HepG2 (cell line): ENCODE measurements around the gene PRRT1. TPM values are rescaled to one million over a fixed set of nuclear protein-coding genes. Genes with fewer than 3 reads are reported as not detected.

Experiments
- ATAC-seq: fragments of 200-7000 bp; cut with Tn5 transposase; 3 replicates; pipeline ENCODE4 v1.9.1; 2020; ENCODE audit warnings: mild to moderate bottlenecking, moderate library complexity
- BruUV-seq: library from RNA; stranded (reverse); fragments of 400-500 nt; replicated peaks from 2 replicates; lab custom pipeline; 2021; lab: Mats Ljungman, UMichigan
- CTCF ChIA-PET: fragments of 300-600 bp; formaldehyde crosslinking; extraction: SDS; loops from one replicate; lab custom pipeline; 2021; ENCODE audit warnings: low total read pairs, inconsistent platforms, low intra/inter-chr PET ratio; lab: Yijun Ruan, JAX
- POLR2A ChIA-PET: fragments of 350-600 bp; sonication (Branson Sonifier 250); formaldehyde crosslinking; loops from one replicate; lab custom pipeline; 2020; ENCODE audit warnings: antibody characterized with exemption, inconsistent platforms; lab: Yijun Ruan, JAX
- DNase-seq: peaks from one replicate; pipeline ENCODE4 v3.0.0-alpha.2; 2015; ENCODE audit warnings: low spot score
- FAIRE-seq: peaks from 3 replicates; lab custom pipeline; 2011; peaks lifted over from hg19 to GRCh38; lab: Jason Lieb, UNC
- H2AFZ ChIP-seq: one replicate; pipeline ENCODE4 v1.6.1; 2011; ENCODE audit warnings: low read length, inconsistent platforms
- H3K27ac ChIP-seq: fragments of 300-600 bp; 3 replicates; pipeline ENCODE4 v1.8.0; 2011; ENCODE audit warnings: mixed run types, mild to moderate bottlenecking, mixed read lengths, low read length, inconsistent platforms; ENCODE audit not compliant: insufficient read depth; ENCODE audit errors: extremely low read length
- H3K27me3 ChIP-seq, 2 experiments: fragments of 200-600 bp in 1 of 2; 2 replicates in 1 of 2; 3 replicates in 1 of 2; pipeline versions ENCODE4 v1.6.0 to v1.8.0; 2011; ENCODE audit warnings: low read length in 2 of 2, mild to moderate bottlenecking in 2 of 2, moderate library complexity in 2 of 2, inconsistent platforms in 1 of 2; ENCODE audit not compliant: insufficient read depth in 2 of 2, control insufficient read depth in 1 of 2
- H3K36me3 ChIP-seq, 2 experiments: fragments of 200-600 bp in 1 of 2; replicated peaks in 1 of 2; 2 replicates in 1 of 2; 3 replicates in 1 of 2; pipeline versions ENCODE4 v1.5.1 to v1.8.0; 2011; ENCODE audit warnings: low read length in 2 of 2, inconsistent platforms in 1 of 2; ENCODE audit not compliant: insufficient read depth in 2 of 2, control insufficient read depth in 1 of 2
- H3K4me1 ChIP-seq: 2 replicates; pipeline ENCODE4 v1.5.1; 2012; ENCODE audit warnings: low read length, inconsistent platforms; ENCODE audit not compliant: insufficient read depth
- H3K4me2 ChIP-seq: 2 replicates; pipeline ENCODE4 v1.6.0; 2011; ENCODE audit warnings: low read depth, low read length, inconsistent platforms
- H3K4me3 ChIP-seq, 3 experiments: fragments of 200-600 bp in 1 of 3; sonication (generic), shearing (Covaris generic) in 1 of 3; replicated peaks in 1 of 3; 2 replicates each; pipeline ENCODE4 v1.5.1; 2011 to 2016; ENCODE audit warnings: low read length in 3 of 3, inconsistent platforms in 2 of 3, low read depth in 2 of 3, mild to moderate bottlenecking in 2 of 3, control low read depth in 1 of 3, mixed read lengths in 1 of 3; ENCODE audit not compliant: insufficient read depth in 1 of 3
- H3K79me2 ChIP-seq: one replicate; pipeline ENCODE4 v1.6.1; 2011; ENCODE audit warnings: low read length, inconsistent platforms; ENCODE audit not compliant: insufficient read depth
- H3K9ac ChIP-seq: 2 replicates; pipeline ENCODE4 v1.6.0; 2011; ENCODE audit warnings: mild to moderate bottlenecking, low read depth, low read length, inconsistent platforms; ENCODE audit not compliant: insufficient read depth
- H3K9me3 ChIP-seq: 2 replicates; pipeline ENCODE4 v1.5.1; 2012; ENCODE audit warnings: mild to moderate bottlenecking, low read length
- H4K20me1 ChIP-seq: 2 replicates; pipeline ENCODE4 v1.6.0; 2011; ENCODE audit warnings: inconsistent platforms, mild to moderate bottlenecking, low read length, moderate library complexity; ENCODE audit not compliant: insufficient read depth
- E2F1 ChIP-seq: sonication (generic); formaldehyde crosslinking; IDR thresholded peaks from 2 replicates; pipeline ENCODE4 v1.5.0; 2020; ENCODE audit warnings: missing genetic modification reagents
- MYNN ChIP-seq: sonication (generic); formaldehyde crosslinking; IDR thresholded peaks from 2 replicates; pipeline ENCODE4 v1.4.0; 2020; ENCODE audit warnings: mild to moderate bottlenecking, low read depth, missing genetic modification reagents
- RBAK ChIP-seq: sonication (generic); formaldehyde crosslinking; IDR thresholded peaks from 2 replicates; pipeline ENCODE4 v1.5.1; 2020; ENCODE audit warnings: mild to moderate bottlenecking, missing genetic modification reagents
- RBFOX2 ChIP-seq: fragments of 200-400 bp; formaldehyde crosslinking; IDR thresholded peaks from 2 replicates; pipeline ENCODE4 v1.6.1; 2017; ENCODE audit warnings: low read depth, mild to moderate bottlenecking, low read length
- RBM22 ChIP-seq: fragments of 200-400 bp; formaldehyde crosslinking; optimal IDR thresholded peaks from 2 replicates; pipeline ENCODE3; 2017; ENCODE audit warnings: mild to moderate bottlenecking, low read length, moderate library complexity
- TRAFD1 ChIP-seq: sonication (generic); formaldehyde crosslinking; IDR thresholded peaks from 2 replicates; pipeline ENCODE4 v1.5.1; 2020; ENCODE audit warnings: missing genetic modification reagents, mild to moderate bottlenecking, borderline replicate concordance
- ZC3H13 ChIP-seq: sonication (generic); formaldehyde crosslinking; IDR thresholded peaks from 2 replicates; pipeline ENCODE4 v1.8.1; 2023; ENCODE audit warnings: mild to moderate bottlenecking, missing genetic modification reagents, moderate library complexity
- ZFP36 ChIP-seq: fragments of 150-350 bp; IDR thresholded peaks from 2 replicates; pipeline ENCODE4 v1.6.1; 2018; ENCODE audit warnings: borderline replicate concordance, low read length, low read depth; ENCODE audit not compliant: partially characterized antibody
- ZNF34 ChIP-seq: sonication (generic); formaldehyde crosslinking; IDR thresholded peaks from 2 replicates; pipeline ENCODE4 v1.4.0; 2020; ENCODE audit warnings: mild to moderate bottlenecking, missing genetic modification reagents, borderline replicate concordance
- ZNF451 ChIP-seq: sonication (generic); formaldehyde crosslinking; IDR thresholded peaks from 2 replicates; pipeline ENCODE4 v1.5.0; 2020; ENCODE audit warnings: mild to moderate bottlenecking, missing genetic modification reagents
- ZNF543 ChIP-seq: sonication (generic); formaldehyde crosslinking; IDR thresholded peaks from 2 replicates; pipeline ENCODE4 v1.4.0; 2020; ENCODE audit warnings: mild to moderate bottlenecking, missing genetic modification reagents
- ZNF619 ChIP-seq: sonication (generic); formaldehyde crosslinking; IDR thresholded peaks from 2 replicates; pipeline ENCODE4 v1.4.0; 2020; ENCODE audit warnings: mild to moderate bottlenecking, missing genetic modification reagents
- ZNF704 ChIP-seq: sonication (generic); formaldehyde crosslinking; IDR thresholded peaks from 2 replicates; pipeline ENCODE4 v1.8.1; 2023; ENCODE audit warnings: mild to moderate bottlenecking, inconsistent platforms, moderate library complexity, missing genetic modification reagents, borderline replicate concordance
- WGBS: methylation state at CpG from one replicate; pipeline ENCODE4 v1.1.6; 2017; ENCODE audit warnings: low lambda C conversion rate; 5-methylcytosine and 5-hydroxymethylcytosine counted together
- in situ Hi-C: cut with HindIII; loops from 2 replicates; pipeline ENCODE4 v1.10.0; 2017; ENCODE audit warnings: low pct_unique_long_range_greater_than_20kb; ENCODE audit not compliant: extremely low pct_ligation_motif_present
- intact Hi-C: fragments of 100-400 bp; cut with micrococcal nuclease; formaldehyde crosslinking; loops from one replicate; pipeline ENCODE4 v1.10.0; 2022; ENCODE audit not compliant: unreplicated experiment
- polyA plus RNA-seq, 8 experiments: library from polyadenylated mRNA; depleted of rRNA in 3 of 8; stranded (reverse) in 7 of 8; unstranded in 1 of 8; fragments of >200 nt; fragmentation: Illumina TruSeq in 4 of 8; extraction: Trizol in 4 of 8; gene quantifications; 2 replicates each; pipeline versions ENCODE4 v1.2.1 to v1.2.3, GENCODE V29; 2011 to 2016; ENCODE audit warnings: low read depth in 4 of 8, missing spikeins in 1 of 8, mixed read lengths in 1 of 8; ENCODE audit not compliant: insufficient read depth in 1 of 8
- total RNA-seq, 5 experiments: library from RNA; depleted of rRNA; stranded (reverse); fragments of >200 nt; fragmentation: Illumina TruSeq; extraction: Trizol; gene quantifications; 2 replicates each; pipeline ENCODE4 v1.2.3, GENCODE V29; 2016; ENCODE audit warnings: low read depth in 1 of 5

PRRT1 gene
- total and polyA plus RNA-seq, 2 of the 13 experiments (the other 11 are each of a cell fraction or from before 2014, with no cell fraction given) = 0.64 to 1.4 TPM

- H3K79me2 ChIP-seq = peaks cover 6% of the 10 kb centered on the region
- 89% methylated on average over 6 of the region's 6 CpGs for WGBS
- no peaks in the 10 kb centered on the region for H3K27me3 ChIP-seq
- peaks cover 20 to 55% of the 10 kb centered on the region in 2 experiments for H3K36me3 ChIP-seq
- H3K9ac ChIP-seq = no peak overlapping the region
- BruUV-seq = TSS peak; percentile 41
- CTCF ChIA-PET = interaction anchor here (0.9 kb wide), 1 partner anchor 49 kb away, joined by 3 read pairs; no protein-coding TSS in a partner anchor
- DNase-seq = no peak
- no peak for TF ChIP-seq ZNF34 (CRISPR knock-in tag)
- peak; percentile 57 for TF ChIP-seq RBM22
- H3K4me3 ChIP-seq = no peak overlapping the region
- H3K9me3 ChIP-seq = no peaks in the 10 kb centered on the region
- H3K4me1 ChIP-seq = peaks cover 5% of the 10 kb centered on the region
- POLR2A ChIA-PET = interaction anchor here (1.3 to 1.5 kb wide), 2 partner anchors 9 to 10 kb away, joined by 3 to 5 read pairs; partner anchors contain the start of gene AGPAT1
- in situ Hi-C loops (no loop called here), intact Hi-C loops (no loop called here)
- no peaks in the 10 kb centered on the region for H4K20me1 ChIP-seq
- no peak overlapping the region for H3K27ac ChIP-seq
- no peak for ATAC-seq
- no peak overlapping the region for H2AFZ ChIP-seq
- FAIRE-seq = no peak
- H3K4me2 ChIP-seq = no peak overlapping the region
Observed at GRCh38 chr6:32167761-32168262, 16.1 kb upstream of the PRRT1 start.

GRCh38 chr6:32167154-32167760, 15.5 kb upstream of the PRRT1 start:
- no peaks in the 10 kb centered on the region for H3K4me1 ChIP-seq
- FAIRE-seq = no peak
- intact Hi-C loops = no loop called here
- ChIA-PET POLR2A (interaction anchor here (1.3 to 1.5 kb wide), 2 partner anchors 9 to 10 kb away, joined by 3 to 5 read pairs; partner anchors contain the start of gene AGPAT1), CTCF (interaction anchor here (0.9 kb wide), 1 partner anchor 48 kb away, joined by 3 read pairs; no protein-coding TSS in a partner anchor)
- BruUV-seq = no TSS peak
- H3K9ac ChIP-seq = no peak overlapping the region
- H3K27ac ChIP-seq = no peak overlapping the region
- H3K27me3 ChIP-seq = no peaks in the 10 kb centered on the region
- H3K79me2 ChIP-seq = peaks cover under 1% of the 10 kb centered on the region
- WGBS = 97% methylated on average over 32 of the region's 32 CpGs
- H3K36me3 ChIP-seq = peaks cover 20 to 60% of the 10 kb centered on the region in 2 experiments
- H3K4me2 ChIP-seq = no peak overlapping the region
- in situ Hi-C loops = no loop called here
- H4K20me1 ChIP-seq = no peaks in the 10 kb centered on the region
- no peak for DNase-seq
- no peak for ATAC-seq
- no peak overlapping the region for H2AFZ ChIP-seq
- no peaks in the 10 kb centered on the region for H3K9me3 ChIP-seq
- H3K4me3 ChIP-seq = no peak overlapping the region
- TF ChIP-seq ZNF543 (CRISPR knock-in tag) = no peak
- TF ChIP-seq MYNN (CRISPR knock-in tag) = no peak
- no peak for TF ChIP-seq ZNF619 (CRISPR knock-in tag)
- no peak for TF ChIP-seq ZC3H13 (CRISPR knock-in tag)
- TF ChIP-seq RBFOX2 = peak; percentile 69; the same call in 1 of the 2 replicates
- TF ChIP-seq ZNF451 (CRISPR knock-in tag) = no peak
- no peak for TF ChIP-seq RBAK (CRISPR knock-in tag)
- no peak for TF ChIP-seq TRAFD1 (CRISPR knock-in tag)
- no peak for TF ChIP-seq E2F1 (CRISPR knock-in tag)
- TF ChIP-seq ZNF704 (CRISPR knock-in tag) = no peak
- TF ChIP-seq ZFP36 = no peak
